Mesenchymal stem cell (in vitro differentiated cells and primary cell): ENCODE data around the gene ATF6.

ENCODE experiments used
- DNase-seq: peaks from one replicate; pipeline ENCODE4 v3.0.0-alpha.2; 2013
- H2AFZ ChIP-seq: one replicate; pipeline ENCODE4 v1.6.1; 2013; ENCODE audit warnings: low read depth, mild to moderate bottlenecking, control low read depth, inconsistent platforms, low read length, moderate library complexity
- H2AK5ac ChIP-seq: 2 replicates; pipeline ENCODE4 v1.6.1; 2013; ENCODE audit warnings: low read length, moderate library complexity, mild to moderate bottlenecking, inconsistent platforms; ENCODE audit not compliant: severe bottlenecking
- H2BK120ac ChIP-seq: one replicate; pipeline ENCODE4 v1.6.1; 2013; ENCODE audit warnings: low read depth, mild to moderate bottlenecking, inconsistent platforms, low read length, moderate library complexity
- H2BK12ac ChIP-seq, 2 experiments: one replicate each; pipeline ENCODE4 v1.6.1; 2013; ENCODE audit warnings: inconsistent platforms in 2 of 2, low read length in 2 of 2, mild to moderate bottlenecking in 2 of 2, moderate library complexity in 2 of 2, control low read depth in 1 of 2
- H2BK15ac ChIP-seq: one replicate; pipeline ENCODE4 v1.6.1; 2013; ENCODE audit warnings: mild to moderate bottlenecking, low read depth, inconsistent platforms; ENCODE audit not compliant: poor library complexity, severe bottlenecking
- H2BK5ac ChIP-seq: 2 replicates; pipeline ENCODE4 v1.6.1; 2013; ENCODE audit warnings: low read depth, mild to moderate bottlenecking, low read length, control low read depth, inconsistent platforms; ENCODE audit not compliant: poor library complexity, severe bottlenecking
- H3K14ac ChIP-seq, 2 experiments: one replicate each; pipeline ENCODE4 v1.6.1; 2013; ENCODE audit warnings: inconsistent platforms in 2 of 2, low read length in 2 of 2, control low read depth in 1 of 2, mild to moderate bottlenecking in 1 of 2, moderate library complexity in 1 of 2
- H3K18ac ChIP-seq, 2 experiments: one replicate each; pipeline ENCODE4 v1.6.1; 2013; ENCODE audit warnings: inconsistent platforms in 2 of 2, low read length in 2 of 2, control low read depth in 1 of 2, low read depth in 1 of 2, mild to moderate bottlenecking in 1 of 2
- H3K23ac ChIP-seq, 2 experiments: one replicate each; pipeline ENCODE4 v1.6.1; 2013; ENCODE audit warnings: inconsistent platforms in 2 of 2, low read length in 2 of 2, mild to moderate bottlenecking in 2 of 2, moderate library complexity in 2 of 2, control low read depth in 1 of 2
- H3K27ac ChIP-seq: 2 replicates; pipeline ENCODE4 v1.5.1; 2013; ENCODE audit warnings: mild to moderate bottlenecking, moderate library complexity, low read length, control low read depth, inconsistent platforms; ENCODE audit not compliant: poor library complexity, severe bottlenecking
- H3K27me3 ChIP-seq, 2 experiments: 2 replicates each; pipeline versions ENCODE4 v1.6.1 to v1.7.0; 2013; ENCODE audit warnings: low read length in 2 of 2, mild to moderate bottlenecking in 2 of 2, moderate library complexity in 2 of 2, control low read depth in 1 of 2, inconsistent platforms in 1 of 2; ENCODE audit not compliant: control insufficient read depth in 1 of 2, insufficient read depth in 1 of 2
- H3K36me3 ChIP-seq, 2 experiments: 2 replicates each; pipeline versions ENCODE4 v1.6.1 to v1.7.0; 2013; ENCODE audit warnings: low read length in 2 of 2, control low read depth in 1 of 2, inconsistent platforms in 1 of 2, low read depth in 1 of 2, mild to moderate bottlenecking in 1 of 2; ENCODE audit not compliant: insufficient read depth in 2 of 2, control insufficient read depth in 1 of 2
- H3K4ac ChIP-seq, 2 experiments: one replicate each; pipeline ENCODE4 v1.6.1; 2013; ENCODE audit warnings: inconsistent platforms in 2 of 2, low read length in 2 of 2, mild to moderate bottlenecking in 2 of 2, moderate library complexity in 2 of 2, control low read depth in 1 of 2, low read depth in 1 of 2
- H3K4me1 ChIP-seq: 2 replicates; pipeline ENCODE4 v1.6.1; 2013; ENCODE audit warnings: low read depth, low read length, control low read depth; ENCODE audit not compliant: control insufficient read depth, insufficient read depth
- H3K4me2 ChIP-seq: 2 replicates; pipeline ENCODE4 v1.6.1; 2013; ENCODE audit warnings: low read length, mild to moderate bottlenecking, inconsistent platforms; ENCODE audit not compliant: poor library complexity, severe bottlenecking
- H3K4me3 ChIP-seq, 2 experiments: 2 replicates each; pipeline versions ENCODE4 v1.5.1 to v1.7.0; 2013; ENCODE audit warnings: low read length in 2 of 2, mild to moderate bottlenecking in 2 of 2, control low read depth in 1 of 2, low read depth in 1 of 2; ENCODE audit not compliant: insufficient read depth in 1 of 2
- H3K79me1 ChIP-seq: replicated peaks from 2 replicates; pipeline ENCODE4 v1.6.1; 2013; ENCODE audit warnings: mild to moderate bottlenecking, control low read depth, low read length, inconsistent platforms; ENCODE audit not compliant: poor library complexity, severe bottlenecking
- H3K9ac ChIP-seq: 2 replicates; pipeline ENCODE4 v1.7.0; 2013; ENCODE audit warnings: mild to moderate bottlenecking, low read length, moderate library complexity
- H3K9me3 ChIP-seq: 2 replicates; pipeline ENCODE4 v1.7.0; 2013; ENCODE audit warnings: mild to moderate bottlenecking, low read length; ENCODE audit not compliant: control insufficient read depth
- H4K8ac ChIP-seq: one replicate; pipeline ENCODE4 v1.6.1; 2013; ENCODE audit warnings: inconsistent platforms, mild to moderate bottlenecking, low read length, moderate library complexity
- H4K91ac ChIP-seq: one replicate; pipeline ENCODE4 v1.6.1; 2013; ENCODE audit warnings: mild to moderate bottlenecking, low read length, inconsistent platforms
- WGBS: methylation state at CpG from one replicate; pipeline ENCODE4 v1.1.7; 2013; ENCODE audit warnings: mixed read lengths; 5-methylcytosine and 5-hydroxymethylcytosine counted together

ATF6 gene

GRCh38 chr1:161987872-161988271 is 221.8 kb downstream of the ATF6 start:
- Histone ChIP-seq H3K4me3 (no peak overlapping the region), H2BK120ac (no peak overlapping the region), H3K18ac (no peak overlapping the region), H2BK5ac (no peak overlapping the region), H2AFZ (no peak overlapping the region), H2BK12ac (no peak overlapping the region), H4K91ac (no peak overlapping the region), H3K14ac (no peak overlapping the region), H3K9ac (no peak overlapping the region), H2AK5ac (no peak overlapping the region), H3K4ac (no peak overlapping the region), H3K36me3 (peaks cover 45 to 78% of the 10 kb centered on the region in 2 experiments), H3K23ac (no peak overlapping the region), H3K9me3 (peaks cover 18% of the 10 kb centered on the region), H3K4me2 (no peak overlapping the region), H3K4me1 (peaks cover 5% of the 10 kb centered on the region), H3K27ac (no peak overlapping the region), H3K79me1 (no peaks in the 10 kb centered on the region), H3K27me3 (no peaks in the 10 kb centered on the region), H2BK15ac (no peak overlapping the region), H4K8ac (no peak overlapping the region)
- 83% methylated on average over 5 of the region's 5 CpGs for WGBS
- no peak for DNase-seq

- Histone ChIP-seq H4K8ac (no peak overlapping the region), H3K9me3 (peaks cover 18% of the 10 kb centered on the region), H3K4me3 (no peak overlapping the region), H3K4me1 (peaks cover 5% of the 10 kb centered on the region), H3K14ac (no peak overlapping the region), H2BK12ac (no peak overlapping the region), H3K79me1 (no peaks in the 10 kb centered on the region), H3K4ac (no peak overlapping the region), H2AFZ (no peak overlapping the region), H3K9ac (no peak overlapping the region), H3K4me2 (no peak overlapping the region), H3K27me3 (no peaks in the 10 kb centered on the region), H4K91ac (no peak overlapping the region), H2BK5ac (no peak overlapping the region), H3K27ac (no peak overlapping the region), H3K36me3 (peaks cover 49 to 79% of the 10 kb centered on the region in 2 experiments), H2AK5ac (no peak overlapping the region), H2BK15ac (no peak overlapping the region), H3K18ac (no peak overlapping the region), H3K23ac (no peak overlapping the region), H2BK120ac (no peak overlapping the region)
- 71% methylated on average over 5 of the region's 5 CpGs for WGBS
- no peak for DNase-seq
Measured at GRCh38 chr1:161988413-161988812, 222.3 kb downstream of the ATF6 start.

GRCh38 chr1:161989108-161989507 is 223.0 kb downstream of the ATF6 start:
- no peak overlapping the region for H3K18ac ChIP-seq
- no peak overlapping the region for H2BK120ac ChIP-seq
- H2BK12ac ChIP-seq, result no peak overlapping the region

GRCh38 chr1:161989786-161990185 is 223.7 kb downstream of the ATF6 start:
- H3K9me3 ChIP-seq, result peaks cover 18% of the 10 kb centered on the region
- no peak overlapping the region for H3K4ac ChIP-seq
- no peak overlapping the region for H2BK12ac ChIP-seq
- H3K79me1 ChIP-seq, result peaks cover 4% of the 10 kb centered on the region
- no peak overlapping the region for H3K23ac ChIP-seq
- 79% methylated on average over 1 of the region's 5 CpGs for WGBS
- H4K8ac ChIP-seq, result no peak overlapping the region
- H2AK5ac ChIP-seq, result no peak overlapping the region
- H3K4me3 ChIP-seq, result no peak overlapping the region
- H3K27me3 ChIP-seq, result no peaks in the 10 kb centered on the region
- H3K27ac ChIP-seq, result no peak overlapping the region
- peaks cover 5% of the 10 kb centered on the region for H3K4me1 ChIP-seq
- no peak overlapping the region for H3K18ac ChIP-seq
- no peak overlapping the region for H3K14ac ChIP-seq
- no peak overlapping the region for H3K9ac ChIP-seq
- DNase-seq, result no peak
- H2BK5ac ChIP-seq, result no peak overlapping the region
- no peak overlapping the region for H2BK15ac ChIP-seq
- H3K4me2 ChIP-seq, result no peak overlapping the region
- peaks cover 47 to 71% of the 10 kb centered on the region in 2 experiments for H3K36me3 ChIP-seq
- no peak overlapping the region for H4K91ac ChIP-seq
- H2BK120ac ChIP-seq, result no peak overlapping the region
- H2AFZ ChIP-seq, result no peak overlapping the region

More at GRCh38 chr1:161989108-161989507, 223.0 kb downstream of the ATF6 start:
- Histone ChIP-seq H2AK5ac (no peak overlapping the region), H2BK5ac (no peak overlapping the region), H2AFZ (no peak overlapping the region), H3K9me3 (peaks cover 18% of the 10 kb centered on the region), H4K8ac (no peak overlapping the region), H3K27me3 (no peaks in the 10 kb centered on the region), H3K79me1 (peaks cover 4% of the 10 kb centered on the region), H4K91ac (no peak overlapping the region), H3K27ac (no peak overlapping the region), H3K4me2 (no peak overlapping the region), H3K9ac (no peak overlapping the region), H3K23ac (no peak overlapping the region), H2BK15ac (no peak overlapping the region), H3K14ac (no peak overlapping the region), H3K36me3 (peaks cover 48 to 78% of the 10 kb centered on the region in 2 experiments), H3K4me3 (no peak overlapping the region), H3K4ac (no peak overlapping the region), H3K4me1 (peaks cover 5% of the 10 kb centered on the region)
- DNase-seq, result peak; percentile 13
